ENCODE measurements around the gene LEO1. TPM values are rescaled to one million over a fixed set of nuclear protein-coding genes. Genes with fewer than 3 reads are reported as not detected.

LEO1 gene
- total and polyA plus RNA-seq, 4 experiments from 2014 or later: 12.6 to 28.0 (median 22.0) TPM

DNA sequence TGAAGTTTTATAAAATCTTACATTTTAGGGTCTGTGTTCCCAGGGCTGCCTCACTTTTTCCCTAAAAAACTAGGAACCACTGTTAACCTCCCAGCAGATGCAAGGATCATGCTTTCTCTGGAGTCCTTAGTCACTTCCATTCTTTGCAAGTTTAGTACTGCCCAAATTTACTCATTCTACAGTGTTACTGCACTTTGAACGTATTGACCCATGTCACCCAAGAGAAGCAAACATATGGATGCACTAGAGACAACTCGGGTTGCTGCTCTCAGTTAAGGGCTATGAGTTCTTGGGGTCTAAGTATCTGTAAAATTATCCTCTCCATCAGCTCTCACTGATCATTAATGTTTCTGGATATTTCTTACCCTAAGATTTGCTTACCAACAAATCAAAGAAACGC, 59.0 kb downstream of the LEO1 start:
- intact Hi-C loops (cut with micrococcal nuclease): no loop called here
- H3K27me3 Mint-ChIP-seq: no peaks in the 10 kb centered on the region
- no peak overlapping the region for H3K4me3 Mint-ChIP-seq
- Histone ChIP-seq H3K36me3 (ENCODE audit: insufficient read depth, low read length) (peaks cover 24% of the 10 kb centered on the region), H3K27ac (ENCODE audit: low read depth, low read length) (no peak overlapping the region), H3K4me1 (ENCODE audit: insufficient read depth, low read length) (no peaks in the 10 kb centered on the region), H3K27me3 (ENCODE audit: insufficient read depth, low read length) (no peaks in the 10 kb centered on the region), H3K9me3 (ENCODE audit: control insufficient read depth in 1 of 2, low read length in 2 of 2) (no peaks in the 10 kb centered on the region), H3K4me3 (ENCODE audit: low read length in 2 of 2) (no peak overlapping the region)
- no peak for DNase-seq
- H3K4me1 Mint-ChIP-seq: no peaks in the 10 kb centered on the region
- CTCF ChIA-PET (ENCODE audit: partially characterized antibody): no interaction called here
- peaks cover 27 to 46% of the 10 kb centered on the region in 2 donors for H3K36me3 Mint-ChIP-seq
- no peaks in the 10 kb centered on the region for H3K9me3 Mint-ChIP-seq
- POLR2A ChIA-PET (ENCODE audit: partially characterized antibody): no interaction called here
- no peak overlapping the region for H3K27ac Mint-ChIP-seq

DNA sequence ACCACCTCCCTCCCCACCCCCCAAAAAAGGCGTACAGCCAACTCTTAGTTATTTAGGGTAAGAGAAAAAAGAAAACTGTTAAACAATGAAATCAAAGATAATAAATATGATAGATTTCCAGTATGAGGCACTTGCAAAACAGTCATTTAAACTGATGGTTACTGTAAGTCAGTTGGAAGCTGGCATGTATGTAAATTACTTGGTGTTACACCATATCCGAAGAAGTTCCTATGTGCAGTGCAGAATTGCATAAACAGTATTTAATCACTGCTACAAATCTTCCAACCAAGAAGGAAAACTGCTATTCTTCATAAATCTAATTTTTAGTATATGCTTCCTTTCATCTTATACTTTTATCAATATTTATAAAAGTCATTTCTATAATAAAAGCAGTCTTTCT, 62.0 kb downstream of the LEO1 start:
- intact Hi-C loops (cut with micrococcal nuclease): loop anchor here (10.0 kb wide), 1 partner anchor 255 kb away; no protein-coding TSS in a partner anchor
- Histone ChIP-seq H3K36me3 (ENCODE audit: insufficient read depth, low read length) (peaks cover 15% of the 10 kb centered on the region), H3K9me3 (ENCODE audit: control insufficient read depth in 1 of 2, low read length in 2 of 2) (no peaks in the 10 kb centered on the region), H3K4me1 (ENCODE audit: insufficient read depth, low read length) (no peaks in the 10 kb centered on the region), H3K4me3 (ENCODE audit: low read length in 2 of 2) (no peak overlapping the region), H3K27me3 (ENCODE audit: insufficient read depth, low read length) (no peaks in the 10 kb centered on the region), H3K27ac (ENCODE audit: low read depth, low read length) (no peak overlapping the region)
- no peaks in the 10 kb centered on the region for H3K27me3 Mint-ChIP-seq
- peaks cover 42 to 59% of the 10 kb centered on the region in 2 donors for H3K36me3 Mint-ChIP-seq
- ChIA-PET CTCF (ENCODE audit: partially characterized antibody) (no interaction called here), POLR2A (ENCODE audit: partially characterized antibody) (no interaction called here)
- no peak for DNase-seq
- H3K27ac Mint-ChIP-seq: peak overlapping the region in 1 of 7 donors; percentile 57
- peaks cover 0 to 3% (median 1%) of the 10 kb centered on the region in 4 donors for H3K4me1 Mint-ChIP-seq
- no peak overlapping the region for H3K4me3 Mint-ChIP-seq
- no peaks in the 10 kb centered on the region for H3K9me3 Mint-ChIP-seq

DNA sequence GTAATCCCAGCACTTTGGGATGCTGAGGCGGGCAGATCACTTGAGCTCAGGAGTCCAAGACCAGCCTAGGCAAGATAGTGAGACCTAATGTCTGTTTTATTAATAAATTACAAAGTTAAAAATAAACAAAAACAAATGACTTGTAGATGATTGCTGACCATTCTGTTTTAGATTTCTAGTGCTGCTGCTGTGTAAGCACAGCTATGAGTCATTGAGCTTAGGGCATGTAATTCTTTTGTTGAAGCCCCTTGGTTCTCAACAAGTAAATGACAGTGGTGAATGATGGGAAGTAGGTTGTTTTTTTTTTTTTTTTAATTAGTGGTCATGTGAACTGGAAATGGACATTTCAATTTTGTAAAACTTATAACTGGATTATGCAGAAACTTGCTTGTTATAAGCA, 63.3 kb downstream of the LEO1 start:
- Mint-ChIP-seq H3K27ac (no peak overlapping the region), H3K4me1 (peaks cover 0 to 4% (median 1%) of the 10 kb centered on the region in 4 donors), H3K9me3 (no peaks in the 10 kb centered on the region), H3K4me3 (no peak overlapping the region), H3K27me3 (no peaks in the 10 kb centered on the region), H3K36me3 (peaks cover 50 to 70% of the 10 kb centered on the region in 2 donors)
- POLR2A ChIA-PET (ENCODE audit: partially characterized antibody): no interaction called here
- Histone ChIP-seq H3K4me3 (ENCODE audit: low read length in 2 of 2) (no peak overlapping the region), H3K4me1 (ENCODE audit: insufficient read depth, low read length) (no peaks in the 10 kb centered on the region), H3K27ac (ENCODE audit: low read depth, low read length) (no peak overlapping the region), H3K27me3 (ENCODE audit: insufficient read depth, low read length) (no peaks in the 10 kb centered on the region), H3K36me3 (ENCODE audit: insufficient read depth, low read length) (peaks cover 22% of the 10 kb centered on the region), H3K9me3 (ENCODE audit: control insufficient read depth in 1 of 2, low read length in 2 of 2) (no peaks in the 10 kb centered on the region)
- no peak for DNase-seq
- intact Hi-C loops (cut with micrococcal nuclease): loop anchor here (10.0 kb wide), 1 partner anchor 254 kb away; no protein-coding TSS in a partner anchor
- CTCF ChIA-PET (ENCODE audit: partially characterized antibody): interaction anchor here (0.6 kb wide), 1 partner anchor 199 kb away, joined by 3 read pairs; no protein-coding TSS in a partner anchor

DNA sequence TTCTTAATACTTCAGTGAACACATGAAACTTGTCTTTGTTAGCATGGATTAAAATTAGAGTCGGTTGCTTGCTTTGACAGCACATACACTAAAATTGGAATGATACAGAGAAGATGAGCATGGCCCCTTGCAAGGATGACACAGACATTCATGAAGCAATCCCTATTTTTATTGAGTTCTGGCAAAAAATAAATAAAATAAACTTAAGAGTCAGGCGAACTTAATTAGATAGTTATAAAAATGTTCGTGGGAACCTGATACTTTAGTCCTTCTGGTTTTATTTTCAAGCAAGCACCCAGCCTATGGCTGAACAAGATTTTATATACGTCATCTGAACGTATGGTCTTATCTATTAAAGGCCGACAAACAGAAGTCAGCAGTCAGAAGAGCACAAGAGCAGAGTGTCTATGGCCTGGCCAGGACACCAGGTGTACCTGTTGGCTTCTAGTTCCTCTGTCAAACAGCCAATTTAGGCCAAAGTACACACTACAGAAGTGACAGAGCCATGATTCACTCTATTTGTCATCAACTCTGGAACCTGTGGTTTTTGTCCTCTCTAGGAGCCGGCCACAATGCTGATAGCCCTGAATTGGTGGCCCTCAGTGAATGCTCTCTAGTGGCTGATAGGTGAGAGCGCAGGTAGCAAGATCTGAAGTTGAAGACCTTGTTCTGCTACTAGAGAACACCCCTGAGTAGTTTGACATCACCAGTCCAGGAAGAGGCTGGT, 64.3 kb downstream of the LEO1 start:
- Histone ChIP-seq H3K27me3 (ENCODE audit: insufficient read depth, low read length) (no peaks in the 10 kb centered on the region), H3K9me3 (ENCODE audit: control insufficient read depth in 1 of 2, low read length in 2 of 2) (no peaks in the 10 kb centered on the region), H3K27ac (ENCODE audit: low read depth, low read length) (no peak overlapping the region), H3K36me3 (ENCODE audit: insufficient read depth, low read length) (peaks cover 22% of the 10 kb centered on the region), H3K4me3 (ENCODE audit: low read length in 2 of 2) (no peak overlapping the region), H3K4me1 (ENCODE audit: insufficient read depth, low read length) (no peaks in the 10 kb centered on the region)
- no peak for DNase-seq
- intact Hi-C loops (cut with micrococcal nuclease): loop anchor here (10.0 kb wide), 1 partner anchor 252 kb away; no protein-coding TSS in a partner anchor
- Mint-ChIP-seq H3K4me1 (peaks cover 0 to 4% (median 1%) of the 10 kb centered on the region in 4 donors), H3K36me3 (peaks cover 52 to 70% of the 10 kb centered on the region in 2 donors), H3K27me3 (no peaks in the 10 kb centered on the region), H3K4me3 (no peak overlapping the region), H3K9me3 (no peaks in the 10 kb centered on the region), H3K27ac (no peak overlapping the region)
- POLR2A ChIA-PET (ENCODE audit: partially characterized antibody): no interaction called here
- CTCF ChIA-PET (ENCODE audit: partially characterized antibody): interaction anchor here (0.6 to 1.0 kb wide), 2 partner anchors 10 to 198 kb away, joined by 3 read pairs; no protein-coding TSS in a partner anchor

DNA sequence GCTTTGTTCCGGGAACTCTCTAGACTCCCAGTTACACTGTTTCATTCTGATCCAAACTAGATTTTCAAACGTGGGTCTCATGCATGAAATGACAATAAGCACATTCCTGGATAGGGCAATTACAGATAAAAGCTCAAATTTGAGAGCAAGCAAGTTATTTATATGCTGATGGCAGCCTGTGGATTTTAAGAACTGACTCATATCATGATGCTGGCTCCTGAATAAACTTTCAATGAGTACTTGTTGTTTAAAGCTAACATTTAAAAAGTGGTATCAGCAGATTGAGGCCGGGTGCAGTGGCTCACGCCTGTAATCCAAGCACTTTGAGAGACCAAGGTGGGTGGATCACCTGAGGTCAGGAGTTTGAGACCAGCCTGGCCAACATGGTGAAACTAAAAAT, 66.6 kb downstream of the LEO1 start:
- Histone ChIP-seq H3K9me3 (ENCODE audit: control insufficient read depth in 1 of 2, low read length in 2 of 2) (no peaks in the 10 kb centered on the region), H3K36me3 (ENCODE audit: insufficient read depth, low read length) (peaks cover 39% of the 10 kb centered on the region), H3K27me3 (ENCODE audit: insufficient read depth, low read length) (no peaks in the 10 kb centered on the region), H3K4me3 (ENCODE audit: low read length in 2 of 2) (no peak overlapping the region), H3K27ac (ENCODE audit: low read depth, low read length) (no peak overlapping the region), H3K4me1 (ENCODE audit: insufficient read depth, low read length) (no peaks in the 10 kb centered on the region)
- Mint-ChIP-seq H3K4me1 (peaks cover 0 to 4% (median 1%) of the 10 kb centered on the region in 4 donors), H3K36me3 (peaks cover 64 to 79% of the 10 kb centered on the region in 2 donors), H3K9me3 (no peaks in the 10 kb centered on the region), H3K27ac (no peak overlapping the region), H3K27me3 (no peaks in the 10 kb centered on the region), H3K4me3 (no peak overlapping the region)
- POLR2A ChIA-PET (ENCODE audit: partially characterized antibody): no interaction called here
- CTCF ChIA-PET (ENCODE audit: partially characterized antibody): interaction anchor here (0.8 to 3.8 kb wide), 7 partner anchors 11 to 255 kb away, joined by 3 to 13 read pairs (median 4); no protein-coding TSS in a partner anchor
- DNase-seq: no peak
- intact Hi-C loops (cut with micrococcal nuclease): loop anchor here (10.0 kb wide), 1 partner anchor 250 kb away; no protein-coding TSS in a partner anchor

DNA sequence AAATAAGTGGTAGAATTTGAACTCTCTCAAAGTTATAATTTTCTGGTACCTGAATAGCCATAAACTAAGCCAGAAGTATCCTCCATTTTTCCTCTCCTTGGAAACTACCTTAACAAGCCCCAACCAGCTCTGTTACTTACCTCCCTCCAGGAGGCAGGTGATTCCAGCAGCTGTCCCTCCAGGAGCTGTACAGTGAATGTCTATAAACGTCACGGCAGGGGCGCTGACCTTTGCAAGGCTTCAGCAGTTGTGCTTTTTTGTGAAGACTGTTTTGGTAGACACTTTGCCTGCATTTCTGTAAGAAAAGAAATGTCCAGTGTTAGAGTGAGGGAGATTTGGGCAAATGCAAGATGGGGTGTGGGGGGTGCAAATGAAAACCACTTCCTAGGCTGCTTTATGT, 67.2 kb downstream of the LEO1 start:
- Histone ChIP-seq H3K36me3 (ENCODE audit: insufficient read depth, low read length) (peaks cover 41% of the 10 kb centered on the region), H3K9me3 (ENCODE audit: control insufficient read depth in 1 of 2, low read length in 2 of 2) (no peaks in the 10 kb centered on the region), H3K27ac (ENCODE audit: low read depth, low read length) (no peak overlapping the region), H3K27me3 (ENCODE audit: insufficient read depth, low read length) (no peaks in the 10 kb centered on the region), H3K4me3 (ENCODE audit: low read length in 2 of 2) (no peak overlapping the region), H3K4me1 (ENCODE audit: insufficient read depth, low read length) (no peaks in the 10 kb centered on the region)
- Mint-ChIP-seq H3K27me3 (no peaks in the 10 kb centered on the region), H3K9me3 (no peaks in the 10 kb centered on the region), H3K27ac (peak overlapping the region in 2 of 7 donors; percentile 22 to 60), H3K4me1 (peaks cover 0 to 4% (median 1%) of the 10 kb centered on the region in 4 donors), H3K4me3 (peak overlapping the region in 1 of 8 donors; percentile 3), H3K36me3 (peaks cover 65 to 81% of the 10 kb centered on the region in 2 donors)
- ChIA-PET CTCF (ENCODE audit: partially characterized antibody) (interaction anchor here (0.8 to 3.8 kb wide), 6 partner anchors 10 to 254 kb away, joined by 3 to 13 read pairs (median 6); no protein-coding TSS in a partner anchor), POLR2A (ENCODE audit: partially characterized antibody) (no interaction called here)
- no peak for DNase-seq
- intact Hi-C loops (cut with micrococcal nuclease): loop anchor here (10.0 kb wide), 1 partner anchor 250 kb away; no protein-coding TSS in a partner anchor

DNA sequence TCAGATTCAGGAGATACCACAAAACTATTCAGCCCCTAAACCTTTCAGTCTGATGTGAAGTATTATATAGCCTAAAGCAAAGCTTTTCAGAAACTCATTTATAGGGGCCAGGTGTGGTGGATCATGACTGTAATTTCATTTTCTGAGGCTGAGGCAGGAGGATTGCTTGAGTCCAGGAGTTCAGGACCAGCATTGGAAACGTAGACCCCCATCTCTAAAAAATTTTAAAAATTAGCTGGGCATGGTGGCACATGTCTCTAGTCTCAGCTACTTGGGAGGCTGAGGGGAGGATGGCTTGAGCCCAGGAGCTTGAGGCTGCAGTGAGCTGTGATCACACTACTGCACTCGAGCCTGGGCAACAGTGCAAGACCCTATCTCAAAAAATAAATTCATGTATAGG, 82.1 kb downstream of the LEO1 start:
- H3K4me3 Mint-ChIP-seq: no peak overlapping the region
- ChIA-PET CTCF (ENCODE audit: partially characterized antibody) (interaction anchor here (1.0 to 3.3 kb wide), 14 partner anchors 11 to 319 kb away, joined by 3 to 27 read pairs (median 6); partner anchors contain the start of gene LEO1), POLR2A (ENCODE audit: partially characterized antibody) (no interaction called here)
- Histone ChIP-seq H3K4me3 (ENCODE audit: low read length in 2 of 2) (no peak overlapping the region), H3K36me3 (ENCODE audit: insufficient read depth, low read length) (peaks cover 13% of the 10 kb centered on the region), H3K4me1 (ENCODE audit: insufficient read depth, low read length) (no peaks in the 10 kb centered on the region), H3K27me3 (ENCODE audit: insufficient read depth, low read length) (no peaks in the 10 kb centered on the region), H3K9me3 (ENCODE audit: control insufficient read depth in 1 of 2, low read length in 2 of 2) (no peaks in the 10 kb centered on the region), H3K27ac (ENCODE audit: low read depth, low read length) (no peak overlapping the region)
- no peaks in the 10 kb centered on the region for H3K27me3 Mint-ChIP-seq
- no peak for DNase-seq
- H3K27ac Mint-ChIP-seq: no peak overlapping the region
- peaks cover 0 to 2% (median 0%) of the 10 kb centered on the region in 8 donors for H3K9me3 Mint-ChIP-seq
- intact Hi-C loops (cut with micrococcal nuclease): loop anchor here (2.0 to 5.0 kb wide), 2 partner anchors 318 to 337 kb away; no protein-coding TSS in a partner anchor
- peaks cover 42 to 51% of the 10 kb centered on the region in 2 donors for H3K36me3 Mint-ChIP-seq
- H3K4me1 Mint-ChIP-seq: peaks cover 3 to 8% (median 6%) of the 10 kb centered on the region in 4 donors
